Mesenchymal stem cell (in vitro differentiated cells and primary cell): ENCODE results near the gene AKAP8L.

Experiments used
- DNase-seq: peaks from one replicate; pipeline ENCODE4 v3.0.0-alpha.2; 2013
- H2AFZ ChIP-seq: one replicate; pipeline ENCODE4 v1.6.1; 2013; ENCODE audit warnings: low read depth, mild to moderate bottlenecking, control low read depth, inconsistent platforms, low read length, moderate library complexity
- H2AK5ac ChIP-seq: 2 replicates; pipeline ENCODE4 v1.6.1; 2013; ENCODE audit warnings: low read length, moderate library complexity, mild to moderate bottlenecking, inconsistent platforms; ENCODE audit not compliant: severe bottlenecking
- H2BK120ac ChIP-seq: one replicate; pipeline ENCODE4 v1.6.1; 2013; ENCODE audit warnings: low read depth, mild to moderate bottlenecking, inconsistent platforms, low read length, moderate library complexity
- H2BK12ac ChIP-seq, 2 experiments: one replicate each; pipeline ENCODE4 v1.6.1; 2013; ENCODE audit warnings: inconsistent platforms in 2 of 2, low read length in 2 of 2, mild to moderate bottlenecking in 2 of 2, moderate library complexity in 2 of 2, control low read depth in 1 of 2
- H2BK15ac ChIP-seq: one replicate; pipeline ENCODE4 v1.6.1; 2013; ENCODE audit warnings: mild to moderate bottlenecking, low read depth, inconsistent platforms; ENCODE audit not compliant: poor library complexity, severe bottlenecking
- H2BK5ac ChIP-seq: 2 replicates; pipeline ENCODE4 v1.6.1; 2013; ENCODE audit warnings: low read depth, mild to moderate bottlenecking, low read length, control low read depth, inconsistent platforms; ENCODE audit not compliant: poor library complexity, severe bottlenecking
- H3K14ac ChIP-seq, 2 experiments: one replicate each; pipeline ENCODE4 v1.6.1; 2013; ENCODE audit warnings: inconsistent platforms in 2 of 2, low read length in 2 of 2, control low read depth in 1 of 2, mild to moderate bottlenecking in 1 of 2, moderate library complexity in 1 of 2
- H3K18ac ChIP-seq, 2 experiments: one replicate each; pipeline ENCODE4 v1.6.1; 2013; ENCODE audit warnings: inconsistent platforms in 2 of 2, low read length in 2 of 2, control low read depth in 1 of 2, low read depth in 1 of 2, mild to moderate bottlenecking in 1 of 2
- H3K23ac ChIP-seq, 2 experiments: one replicate each; pipeline ENCODE4 v1.6.1; 2013; ENCODE audit warnings: inconsistent platforms in 2 of 2, low read length in 2 of 2, mild to moderate bottlenecking in 2 of 2, moderate library complexity in 2 of 2, control low read depth in 1 of 2
- H3K27ac ChIP-seq: 2 replicates; pipeline ENCODE4 v1.5.1; 2013; ENCODE audit warnings: mild to moderate bottlenecking, moderate library complexity, low read length, control low read depth, inconsistent platforms; ENCODE audit not compliant: poor library complexity, severe bottlenecking
- H3K27me3 ChIP-seq, 2 experiments: 2 replicates each; pipeline versions ENCODE4 v1.6.1 to v1.7.0; 2013; ENCODE audit warnings: low read length in 2 of 2, mild to moderate bottlenecking in 2 of 2, moderate library complexity in 2 of 2, control low read depth in 1 of 2, inconsistent platforms in 1 of 2; ENCODE audit not compliant: control insufficient read depth in 1 of 2, insufficient read depth in 1 of 2
- H3K36me3 ChIP-seq, 2 experiments: 2 replicates each; pipeline versions ENCODE4 v1.6.1 to v1.7.0; 2013; ENCODE audit warnings: low read length in 2 of 2, control low read depth in 1 of 2, inconsistent platforms in 1 of 2, low read depth in 1 of 2, mild to moderate bottlenecking in 1 of 2; ENCODE audit not compliant: insufficient read depth in 2 of 2, control insufficient read depth in 1 of 2
- H3K4ac ChIP-seq, 2 experiments: one replicate each; pipeline ENCODE4 v1.6.1; 2013; ENCODE audit warnings: inconsistent platforms in 2 of 2, low read length in 2 of 2, mild to moderate bottlenecking in 2 of 2, moderate library complexity in 2 of 2, control low read depth in 1 of 2, low read depth in 1 of 2
- H3K4me1 ChIP-seq: 2 replicates; pipeline ENCODE4 v1.6.1; 2013; ENCODE audit warnings: low read depth, low read length, control low read depth; ENCODE audit not compliant: control insufficient read depth, insufficient read depth
- H3K4me2 ChIP-seq: 2 replicates; pipeline ENCODE4 v1.6.1; 2013; ENCODE audit warnings: low read length, mild to moderate bottlenecking, inconsistent platforms; ENCODE audit not compliant: poor library complexity, severe bottlenecking
- H3K4me3 ChIP-seq, 2 experiments: 2 replicates each; pipeline versions ENCODE4 v1.5.1 to v1.7.0; 2013; ENCODE audit warnings: low read length in 2 of 2, mild to moderate bottlenecking in 2 of 2, control low read depth in 1 of 2, low read depth in 1 of 2; ENCODE audit not compliant: insufficient read depth in 1 of 2
- H3K79me1 ChIP-seq: replicated peaks from 2 replicates; pipeline ENCODE4 v1.6.1; 2013; ENCODE audit warnings: mild to moderate bottlenecking, control low read depth, low read length, inconsistent platforms; ENCODE audit not compliant: poor library complexity, severe bottlenecking
- H3K9ac ChIP-seq: 2 replicates; pipeline ENCODE4 v1.7.0; 2013; ENCODE audit warnings: mild to moderate bottlenecking, low read length, moderate library complexity
- H3K9me3 ChIP-seq: 2 replicates; pipeline ENCODE4 v1.7.0; 2013; ENCODE audit warnings: mild to moderate bottlenecking, low read length; ENCODE audit not compliant: control insufficient read depth
- H4K8ac ChIP-seq: one replicate; pipeline ENCODE4 v1.6.1; 2013; ENCODE audit warnings: inconsistent platforms, mild to moderate bottlenecking, low read length, moderate library complexity
- H4K91ac ChIP-seq: one replicate; pipeline ENCODE4 v1.6.1; 2013; ENCODE audit warnings: mild to moderate bottlenecking, low read length, inconsistent platforms
- WGBS: methylation state at CpG from one replicate; pipeline ENCODE4 v1.1.7; 2013; ENCODE audit warnings: mixed read lengths; 5-methylcytosine and 5-hydroxymethylcytosine counted together

AKAP8L gene

GRCh38 chr19:15439821-15440641 is 21.2 kb upstream of the AKAP8L start:
- H3K4me2 ChIP-seq: no peak overlapping the region
- no peaks in the 10 kb centered on the region for H3K79me1 ChIP-seq
- 94% methylated on average over 38 of the region's 38 CpGs for WGBS

DNA sequence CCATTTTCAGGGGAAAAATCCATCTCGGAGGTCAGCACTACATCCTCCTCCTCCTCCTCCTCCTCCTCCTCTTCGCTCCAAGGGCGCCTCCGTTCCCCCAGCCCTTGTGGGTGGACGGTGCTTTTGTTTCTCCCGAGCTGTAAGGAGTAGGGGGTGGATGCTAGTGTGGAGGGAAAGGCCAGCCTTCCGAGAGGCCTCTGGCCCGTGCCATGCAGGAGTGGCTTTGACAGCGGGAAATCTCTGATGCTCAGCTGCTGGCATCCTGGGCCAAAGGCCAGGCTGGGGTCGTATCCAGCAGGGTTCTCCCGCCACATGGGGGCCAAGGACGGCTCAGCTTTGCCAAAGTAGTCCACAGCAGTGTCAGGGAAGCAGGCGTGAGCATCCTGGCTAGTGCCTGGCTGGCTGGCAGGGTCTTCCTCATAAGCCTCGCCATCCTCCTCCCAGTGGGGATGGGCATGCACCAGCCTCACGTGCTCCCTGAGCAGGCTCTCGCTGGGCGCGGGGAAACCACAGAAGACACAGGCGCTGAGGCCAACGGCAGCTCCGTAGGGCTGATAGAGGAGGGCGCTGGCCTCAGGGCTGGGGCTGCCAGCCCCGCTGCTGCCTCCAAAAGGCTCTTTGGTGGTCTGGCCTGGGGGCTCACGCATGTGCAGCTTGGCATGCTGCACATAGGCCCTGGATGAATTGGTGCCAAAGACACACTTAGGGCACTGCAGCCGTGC is 20.5 kb upstream of the AKAP8L start:
- H2AFZ ChIP-seq: no peak overlapping the region
- no peak overlapping the region for H2BK120ac ChIP-seq
- H3K4me2 ChIP-seq: no peak overlapping the region
- no peaks in the 10 kb centered on the region for H3K79me1 ChIP-seq
- no peaks in the 10 kb centered on the region for H3K27me3 ChIP-seq
- no peak for DNase-seq
- no peak overlapping the region for H2BK12ac ChIP-seq
- H3K4me3 ChIP-seq: no peak overlapping the region
- no peak overlapping the region for H4K8ac ChIP-seq
- H4K91ac ChIP-seq: no peak overlapping the region
- H2AK5ac ChIP-seq: no peak overlapping the region
- 90% methylated on average over 23 of the region's 25 CpGs for WGBS
- H3K23ac ChIP-seq: no peak overlapping the region
- peaks cover 0 to 32% of the 10 kb centered on the region in 2 experiments for H3K36me3 ChIP-seq
- no peak overlapping the region for H3K4ac ChIP-seq
- no peak overlapping the region for H2BK15ac ChIP-seq
- no peak overlapping the region for H3K9ac ChIP-seq
- no peak overlapping the region for H3K27ac ChIP-seq
- peaks cover 2% of the 10 kb centered on the region for H3K4me1 ChIP-seq
- no peak overlapping the region for H2BK5ac ChIP-seq
- no peak overlapping the region for H3K14ac ChIP-seq
- no peaks in the 10 kb centered on the region for H3K9me3 ChIP-seq
- no peak overlapping the region for H3K18ac ChIP-seq

More at GRCh38 chr19:15439821-15440641, 21.2 kb upstream of the AKAP8L start:
- H4K91ac ChIP-seq: no peak overlapping the region
- H3K27me3 ChIP-seq: no peaks in the 10 kb centered on the region
- DNase-seq: no peak
- no peak overlapping the region for H2BK15ac ChIP-seq
- no peak overlapping the region for H2AFZ ChIP-seq
- H2BK12ac ChIP-seq: no peak overlapping the region
- no peak overlapping the region for H3K4ac ChIP-seq
- no peak overlapping the region for H4K8ac ChIP-seq
- H3K9ac ChIP-seq: no peak overlapping the region
- H3K4me3 ChIP-seq: no peak overlapping the region
- H3K27ac ChIP-seq: no peak overlapping the region
- no peak overlapping the region for H3K14ac ChIP-seq
- H3K23ac ChIP-seq: no peak overlapping the region
- peaks cover 0 to 38% of the 10 kb centered on the region in 2 experiments for H3K36me3 ChIP-seq
- no peak overlapping the region for H2AK5ac ChIP-seq
- H3K9me3 ChIP-seq: no peaks in the 10 kb centered on the region
- no peak overlapping the region for H2BK5ac ChIP-seq
- no peak overlapping the region for H3K18ac ChIP-seq
- H2BK120ac ChIP-seq: no peak overlapping the region
- peaks cover 2% of the 10 kb centered on the region for H3K4me1 ChIP-seq

GRCh38 chr19:15438577-15438976 is 19.8 kb upstream of the AKAP8L start:
- Histone ChIP-seq H3K4me3 (no peak overlapping the region), H3K27ac (no peak overlapping the region), H3K9ac (no peak overlapping the region), H2BK5ac (no peak overlapping the region), H3K27me3 (no peaks in the 10 kb centered on the region), H2AK5ac (no peak overlapping the region), H3K36me3 (peaks cover 0 to 28% of the 10 kb centered on the region in 2 experiments), H4K8ac (no peak overlapping the region), H3K14ac (no peak overlapping the region), H2BK120ac (no peak overlapping the region), H3K18ac (no peak overlapping the region), H4K91ac (no peak overlapping the region), H3K4me1 (peaks cover 2% of the 10 kb centered on the region), H2BK12ac (no peak overlapping the region), H3K79me1 (no peaks in the 10 kb centered on the region), H3K4ac (no peak overlapping the region), H2BK15ac (no peak overlapping the region), H3K9me3 (no peaks in the 10 kb centered on the region), H3K23ac (no peak overlapping the region), H2AFZ (no peak overlapping the region), H3K4me2 (no peak overlapping the region)
- DNase-seq: no peak
- 96% methylated on average over 26 of the region's 27 CpGs for WGBS

GRCh38 chr19:15438124-15438496 is 19.3 kb upstream of the AKAP8L start:
- Histone ChIP-seq H3K27me3 (no peaks in the 10 kb centered on the region), H3K36me3 (peaks cover 0 to 28% of the 10 kb centered on the region in 2 experiments), H3K18ac (no peak overlapping the region), H2BK15ac (no peak overlapping the region), H3K27ac (no peak overlapping the region), H4K91ac (no peak overlapping the region), H3K9ac (no peak overlapping the region), H2BK120ac (no peak overlapping the region), H3K4ac (no peak overlapping the region), H4K8ac (no peak overlapping the region), H3K4me3 (no peak overlapping the region), H2AK5ac (no peak overlapping the region), H2AFZ (no peak overlapping the region), H3K79me1 (no peaks in the 10 kb centered on the region), H3K4me1 (peaks cover 5% of the 10 kb centered on the region), H3K9me3 (no peaks in the 10 kb centered on the region), H2BK5ac (no peak overlapping the region), H3K23ac (no peak overlapping the region), H2BK12ac (no peak overlapping the region), H3K14ac (no peak overlapping the region), H3K4me2 (no peak overlapping the region)
- no peak for DNase-seq
- WGBS: 99% methylated on average over 2 of the region's 2 CpGs
